ENCODE results near the gene TATDN3.
"Not testable (repeated sequence)": the region's sequence is repeated elsewhere in the genome, so short reads cannot be mapped to it uniquely, and the experiment has no call there.

TATDN3 gene

GRCh38 chr1:212771341-212771740, 20.4 kb upstream of the TATDN3 start:
- no peak for DNase-seq
- in situ Hi-C loops (cut with HindIII; ENCODE audit: low pct_ligation_motif_present, low pct_unique_long_range_greater_than_20kb, low sequenced_read_pairs): no loop called here

GRCh38 chr1:212773011-212773410, 18.7 kb upstream of the TATDN3 start:
- DNase-seq: no peak
- in situ Hi-C loops (cut with HindIII; ENCODE audit: low pct_ligation_motif_present, low pct_unique_long_range_greater_than_20kb, low sequenced_read_pairs): no loop called here

GRCh38 chr1:212774584-212774983, 17.1 kb upstream of the TATDN3 start:
- DNase-seq: no peak
- in situ Hi-C loops (cut with HindIII; ENCODE audit: low pct_ligation_motif_present, low pct_unique_long_range_greater_than_20kb, low sequenced_read_pairs): no loop called here

GRCh38 chr1:212775241-212775640, 16.5 kb upstream of the TATDN3 start:
- in situ Hi-C loops (cut with HindIII; ENCODE audit: low pct_ligation_motif_present, low pct_unique_long_range_greater_than_20kb, low sequenced_read_pairs): no loop called here
- no peak for DNase-seq

- in situ Hi-C loops (cut with HindIII; ENCODE audit: low pct_ligation_motif_present, low pct_unique_long_range_greater_than_20kb, low sequenced_read_pairs): no loop called here
- DNase-seq: no peak
These were observed 14.5 kb upstream of the TATDN3 start for GRCh38 chr1:212777151-212777550.

- DNase-seq; in situ Hi-C loops (cut with HindIII; ENCODE audit: low pct_ligation_motif_present, low pct_unique_long_range_greater_than_20kb, low sequenced_read_pairs): not testable (repeated sequence)
These were observed 12.6 kb upstream of the TATDN3 start for GRCh38 chr1:212779086-212779485.

- DNase-seq: no peak
- in situ Hi-C loops (cut with HindIII; ENCODE audit: low pct_ligation_motif_present, low pct_unique_long_range_greater_than_20kb, low sequenced_read_pairs): no loop called here
These were observed 10.9 kb upstream of the TATDN3 start for GRCh38 chr1:212780759-212781158.

- in situ Hi-C loops (cut with HindIII; ENCODE audit: low pct_ligation_motif_present, low pct_unique_long_range_greater_than_20kb, low sequenced_read_pairs): no loop called here
- DNase-seq: no peak
These were observed 10.5 kb upstream of the TATDN3 start for GRCh38 chr1:212781225-212781624.

GRCh38 chr1:212782422-212783154, 9.1 kb upstream of the TATDN3 start:
- in situ Hi-C loops (cut with HindIII; ENCODE audit: low pct_ligation_motif_present, low pct_unique_long_range_greater_than_20kb, low sequenced_read_pairs): no loop called here
- DNase-seq: peak; percentile 57

- in situ Hi-C loops (cut with HindIII; ENCODE audit: low pct_ligation_motif_present, low pct_unique_long_range_greater_than_20kb, low sequenced_read_pairs): no loop called here
- no peak for DNase-seq
These were observed 7.7 kb upstream of the TATDN3 start for GRCh38 chr1:212783976-212784375.

GRCh38 chr1:212785871-212786270, 5.8 kb upstream of the TATDN3 start:
- DNase-seq: no peak
- in situ Hi-C loops (cut with HindIII; ENCODE audit: low pct_ligation_motif_present, low pct_unique_long_range_greater_than_20kb, low sequenced_read_pairs): no loop called here

GRCh38 chr1:212791261-212791675, 426 bp upstream of the TATDN3 start:
- DNase-seq: no peak
- in situ Hi-C loops (cut with HindIII; ENCODE audit: low pct_ligation_motif_present, low pct_unique_long_range_greater_than_20kb, low sequenced_read_pairs): no loop called here

- in situ Hi-C loops (cut with HindIII; ENCODE audit: low pct_ligation_motif_present, low pct_unique_long_range_greater_than_20kb, low sequenced_read_pairs): no loop called here
- no peak for DNase-seq
These were observed 758 bp downstream of the TATDN3 start for GRCh38 chr1:212792396-212792908.

- in situ Hi-C loops (cut with HindIII; ENCODE audit: low pct_ligation_motif_present, low pct_unique_long_range_greater_than_20kb, low sequenced_read_pairs): no loop called here
These were observed 2.9 kb downstream of the TATDN3 start for GRCh38 chr1:212794561-212795014.

GRCh38 chr1:212797681-212798080, 6.0 kb downstream of the TATDN3 start:
- peak; percentile 33 for DNase-seq
- in situ Hi-C loops (cut with HindIII; ENCODE audit: low pct_ligation_motif_present, low pct_unique_long_range_greater_than_20kb, low sequenced_read_pairs): no loop called here

More at GRCh38 chr1:212794561-212795014, 2.9 kb downstream of the TATDN3 start:
- DNase-seq: no peak

GRCh38 chr1:212805767-212806166, 14.1 kb downstream of the TATDN3 start:
- no peak for DNase-seq
- in situ Hi-C loops (cut with HindIII; ENCODE audit: low pct_ligation_motif_present, low pct_unique_long_range_greater_than_20kb, low sequenced_read_pairs): no loop called here

- in situ Hi-C loops (cut with HindIII; ENCODE audit: low pct_ligation_motif_present, low pct_unique_long_range_greater_than_20kb, low sequenced_read_pairs): no loop called here
- DNase-seq: peak; percentile 48
These were observed 23.0 kb downstream of the TATDN3 start for GRCh38 chr1:212814537-212815334.

GRCh38 chr1:212816567-212817278, 25.0 kb downstream of the TATDN3 start:
- no peak for DNase-seq
- in situ Hi-C loops (cut with HindIII; ENCODE audit: low pct_ligation_motif_present, low pct_unique_long_range_greater_than_20kb, low sequenced_read_pairs): no loop called here

- DNase-seq: no peak
- in situ Hi-C loops (cut with HindIII; ENCODE audit: low pct_ligation_motif_present, low pct_unique_long_range_greater_than_20kb, low sequenced_read_pairs): no loop called here
These were observed 28.0 kb downstream of the TATDN3 start for GRCh38 chr1:212819726-212820125.
